ENCODE measurements around the gene SOWAHA.
"Not testable (repeated sequence)": the region's sequence is repeated elsewhere in the genome, so short reads cannot be mapped to it uniquely, and the experiment has no call there.

Gene SOWAHA

GRCh38 chr5:132778129-132778528, 35.0 kb upstream of the SOWAHA start:
- no peak for FAIRE-seq

GRCh38 chr5:132778856-132779255, 34.2 kb upstream of the SOWAHA start:
- no peak for FAIRE-seq

GRCh38 chr5:132779961-132780360, 33.1 kb upstream of the SOWAHA start:
- FAIRE-seq = no peak

- FAIRE-seq = no peak
These were observed 32.5 kb upstream of the SOWAHA start for GRCh38 chr5:132780577-132780976.

- no peak for FAIRE-seq
These were observed 32.1 kb upstream of the SOWAHA start for GRCh38 chr5:132781029-132781428.

- no peak for FAIRE-seq
These were observed 31.0 kb upstream of the SOWAHA start for GRCh38 chr5:132782101-132782500.

GRCh38 chr5:132785365-132785764, 27.7 kb upstream of the SOWAHA start:
- FAIRE-seq = no peak

GRCh38 chr5:132785864-132786263, 27.2 kb upstream of the SOWAHA start:
- FAIRE-seq = no peak

GRCh38 chr5:132787076-132787475, 26.0 kb upstream of the SOWAHA start:
- no peak for FAIRE-seq

- no peak for FAIRE-seq
These were observed 24.6 kb upstream of the SOWAHA start for GRCh38 chr5:132788508-132788907.

- no peak for FAIRE-seq
These were observed 23.9 kb upstream of the SOWAHA start for GRCh38 chr5:132788990-132789886.

- no peak for FAIRE-seq
These were observed 22.8 kb upstream of the SOWAHA start for GRCh38 chr5:132790201-132790865.

GRCh38 chr5:132791026-132791425, 22.1 kb upstream of the SOWAHA start:
- no peak for FAIRE-seq

- FAIRE-seq = no peak
These were observed 15.5 kb upstream of the SOWAHA start for GRCh38 chr5:132797651-132798050.

GRCh38 chr5:132799392-132799791, 13.7 kb upstream of the SOWAHA start:
- FAIRE-seq = no peak

GRCh38 chr5:132800545-132800944, 12.6 kb upstream of the SOWAHA start:
- FAIRE-seq = no peak

GRCh38 chr5:132802044-132802684, 10.9 kb upstream of the SOWAHA start:
- no peak for FAIRE-seq

- not testable (repeated sequence) for FAIRE-seq
These were observed 10.4 kb upstream of the SOWAHA start for GRCh38 chr5:132802685-132803066.

- not testable (repeated sequence) for FAIRE-seq
These were observed 8.9 kb upstream of the SOWAHA start for GRCh38 chr5:132804219-132804618.

GRCh38 chr5:132805872-132806271, 7.2 kb upstream of the SOWAHA start:
- not testable (repeated sequence) for FAIRE-seq

GRCh38 chr5:132806804-132807162, 6.3 kb upstream of the SOWAHA start:
- not testable (repeated sequence) for FAIRE-seq

GRCh38 chr5:132807163-132807838, 5.8 kb upstream of the SOWAHA start:
- FAIRE-seq = no peak

GRCh38 chr5:132808448-132808847, 4.7 kb upstream of the SOWAHA start:
- FAIRE-seq = no peak

All from G401.6 (cell line).